K562 (cell line): ENCODE measurements around the gene NFE2. TPM values are rescaled to one million over a fixed set of nuclear protein-coding genes. Genes with fewer than 3 reads are reported as not detected.
A peak's percentile ranks its signal among the peaks of the same experiment; 100 is the strongest.

ENCODE experiments used
- ARID1B ChIP-seq: fragments of 450-650 bp; IDR thresholded peaks from 2 replicates; pipeline ENCODE4 v1.6.1; 2016; ENCODE audit warnings: antibody characterized with exemption, mild to moderate bottlenecking, inconsistent platforms
- CBFA2T2 ChIP-seq: fragments of 450-650 bp; conservative IDR thresholded peaks from 2 replicates; pipeline ENCODE4 v1.6.1; 2017; ENCODE audit warnings: mild to moderate bottlenecking
- CHD4 ChIP-seq: fragments of 200-600 bp; sonication (generic); IDR thresholded peaks from 3 replicates; pipeline ENCODE4 v1.6.1; 2012; ENCODE audit warnings: low read depth, mild to moderate bottlenecking, mixed read lengths, low read length, inconsistent platforms; ENCODE audit not compliant: insufficient read depth, insufficient replicate concordance, poor library complexity, severe bottlenecking
- ETV6 ChIP-seq, 3 experiments: fragments of 150-350 bp in 1 of 3; sonication (generic) in 1 of 3; formaldehyde crosslinking in 1 of 3; IDR thresholded peaks; 2 replicates each; pipeline versions ENCODE4 v1.6.1 to v1.8.0; 2014 to 2022; ENCODE audit warnings: borderline replicate concordance in 2 of 3, low read depth in 2 of 3, antibody characterized with exemption in 1 of 3, low read length in 1 of 3, mild to moderate bottlenecking in 1 of 3, missing genetic modification reagents in 1 of 3
- EWSR1 ChIP-seq: fragments of 450-650 bp; IDR thresholded peaks from 2 replicates; pipeline ENCODE4 v1.6.1; 2018; ENCODE audit warnings: borderline replicate concordance, mild to moderate bottlenecking, low read depth, moderate library complexity; ENCODE audit not compliant: partially characterized antibody
- FOSL1 ChIP-seq: fragments of 200-800 bp; sonication (Bioruptor generic); conservative IDR thresholded peaks from 2 replicates; pipeline ENCODE4 v1.6.1; 2016; ENCODE audit warnings: missing genetic modification characterization, missing compliant biosample characterization
- GTF2E2 ChIP-seq: fragments of 200-800 bp; sonication (Bioruptor generic); IDR thresholded peaks from 2 replicates; pipeline ENCODE4 v1.6.1; 2016; ENCODE audit warnings: missing genetic modification characterization, missing compliant biosample characterization
- MEF2A ChIP-seq: IDR thresholded peaks from 2 replicates; pipeline ENCODE4 v1.6.1; 2011; ENCODE audit warnings: low read depth, mild to moderate bottlenecking, low read length, moderate library complexity; ENCODE audit not compliant: control insufficient read depth
- NBN ChIP-seq: fragments of 450-650 bp; IDR thresholded peaks from 2 replicates; pipeline ENCODE4 v1.6.1; 2016; ENCODE audit warnings: low read depth, mild to moderate bottlenecking
- NONO ChIP-seq, 2 experiments: fragments of 200-400 bp in 1 of 2; fragments of 450-650 bp in 1 of 2; formaldehyde crosslinking in 1 of 2; IDR thresholded peaks; 2 replicates each; pipeline ENCODE4 v1.6.1; 2017; ENCODE audit warnings: low read depth in 2 of 2, mild to moderate bottlenecking in 2 of 2, moderate library complexity in 2 of 2, low read length in 1 of 2
- PHF21A ChIP-seq: fragments of 450-650 bp; IDR thresholded peaks from 2 replicates; pipeline ENCODE4 v1.6.1; 2017; ENCODE audit warnings: low read depth, borderline replicate concordance
- TSC22D4 ChIP-seq: fragments of 450-650 bp; IDR thresholded peaks from 2 replicates; pipeline ENCODE4 v1.6.1; 2016; ENCODE audit warnings: missing genetic modification characterization, missing biosample characterization, control low read depth
- ZNF197 ChIP-seq: fragments of 200-800 bp; sonication (Bioruptor generic); IDR thresholded peaks from 2 replicates; pipeline ENCODE4 v1.6.1; 2016; ENCODE audit warnings: low read depth, missing genetic modification characterization, missing compliant biosample characterization
- polyA plus RNA-seq, 8 experiments: library from polyadenylated mRNA; depleted of rRNA in 4 of 8; stranded (reverse) in 5 of 8; unstranded in 3 of 8; fragments of >200 nt; fragmentation: Nextera tagmentation in 2 of 8; fragmentation: Illumina TruSeq in 1 of 8; extraction: Ambion mirVana in 2 of 8; extraction: Trizol in 1 of 8; gene quantifications; 2 replicates each; pipeline versions ENCODE4 v1.2.1 to v1.2.3, GENCODE V29; 2011 to 2014; ENCODE audit warnings: inconsistent platforms in 1 of 8, missing spikeins in 1 of 8
- total RNA-seq, 7 experiments: library from RNA; depleted of rRNA in 6 of 7; stranded (reverse); fragments of >200 nt in 6 of 7; fragmentation: Illumina TruSeq in 2 of 7; extraction: Trizol in 2 of 7; gene quantifications; 2 replicates each; pipeline versions ENCODE4 v1.2.1 to v1.2.3, GENCODE V29; 2011 to 2021; ENCODE audit warnings: low replicate concordance in 1 of 7
- TF ChIP-seq, protein P1 (sequence below): fragments of 250-450 bp; sonication (Bioruptor Pico); IDR thresholded peaks from 2 replicates; pipeline ENCODE4 v1.5.0; 2021; ENCODE audit warnings: mild to moderate bottlenecking, borderline replicate concordance
- TF ChIP-seq, protein P2 (sequence below): fragments of 250-450 bp; sonication (Bioruptor Pico); IDR thresholded peaks from 2 replicates; pipeline ENCODE4 v1.8.0; 2021; ENCODE audit warnings: borderline replicate concordance, mild to moderate bottlenecking, moderate library complexity; ENCODE audit not compliant: poor library complexity, severe bottlenecking
- TF ChIP-seq, protein P3 (sequence below): IDR thresholded peaks from 2 replicates; pipeline ENCODE4 v1.6.1; 2011; ENCODE audit not compliant: insufficient read length; ENCODE audit errors: extremely low read depth
- TF ChIP-seq, protein P4 (sequence below), 2 experiments: fragments of 450-650 bp; IDR thresholded peaks; 2 replicates each; pipeline ENCODE4 v1.6.1; 2018; ENCODE audit warnings: mild to moderate bottlenecking in 2 of 2, low read depth in 1 of 2; ENCODE audit not compliant: partially characterized antibody in 2 of 2

Gene NFE2
- total and polyA plus RNA-seq, 9 of the 15 experiments (the other 6 are each of a cell fraction or from before 2014, with no cell fraction given): 12.3 to 282 (median 208) TPM

DNA sequence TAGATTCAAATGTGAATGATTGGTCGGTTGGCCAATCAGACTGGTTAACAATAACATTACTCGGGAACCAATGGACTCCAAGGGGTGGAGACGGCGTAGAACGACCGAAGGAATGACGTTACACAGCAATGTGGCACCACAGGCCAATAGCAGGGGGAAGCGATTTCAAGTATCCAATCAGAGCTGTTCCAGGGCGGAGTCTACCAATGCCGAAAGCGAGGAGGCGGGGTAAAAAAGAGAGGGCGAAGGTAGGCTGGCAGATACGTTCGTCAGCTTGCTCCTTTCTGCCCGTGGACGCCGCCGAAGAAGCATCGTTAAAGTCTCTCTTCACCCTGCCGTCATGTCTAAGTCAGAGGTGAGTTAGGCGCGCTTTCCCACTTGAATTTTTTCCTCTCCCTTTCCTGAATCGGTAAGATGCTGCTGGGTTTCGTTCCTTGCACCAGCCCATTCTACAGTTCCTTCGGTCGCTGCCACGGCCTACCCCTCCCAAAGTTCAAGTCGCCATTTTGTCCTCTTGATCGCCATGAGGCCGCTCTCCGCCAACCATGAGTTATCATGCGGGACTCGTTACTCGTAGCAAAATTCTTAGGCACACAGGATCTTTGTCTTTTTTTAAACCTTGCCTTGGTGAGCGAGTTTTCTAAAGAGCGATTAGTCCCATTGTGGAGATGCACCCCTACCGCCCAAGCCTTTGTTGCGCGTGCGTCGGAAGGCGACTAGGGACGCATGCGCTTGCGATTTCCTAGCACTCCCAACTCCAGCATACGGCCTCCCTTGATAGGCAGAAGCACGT lies 20.2 kb downstream of the NFE2 start, which contains the start of gene HNRNPA1 (continued):
- TF ChIP-seq PHF21A (no peak), GTF2E2 (peak; percentile 92; the same call in 1 of the 2 replicates), CHD4 (no peak), EWSR1 (no peak), TSC22D4 (tag) (no peak), CBFA2T2 (no peak), MEF2A (no peak), ETV6 (IDR thresholded peaks at IDR 0.05; ENCODE audit: borderline replicate concordance in 1 of 2, low read depth in 2 of 2, low read length in 1 of 2) (no peak), ETV6 (CRISPR knock-in tag; IDR thresholded peaks at IDR 0.05; ENCODE audit: borderline replicate concordance) (no peak), ZNF197 (no peak), NONO (IDR thresholded peaks at IDR 0.05; ENCODE audit: low read depth in 2 of 2, low read length in 1 of 2) (0 out of 4 replicates have a peak, but pooled peaks have one; percentile 26 to 55), NBN (peak; percentile 73), ARID1B (peak; percentile 22; the same call in 1 of the 2 replicates), FOSL1 (tag) (peak; percentile 51; the same call in 1 of the 2 replicates)
- TF ChIP-seq, protein P1, sequence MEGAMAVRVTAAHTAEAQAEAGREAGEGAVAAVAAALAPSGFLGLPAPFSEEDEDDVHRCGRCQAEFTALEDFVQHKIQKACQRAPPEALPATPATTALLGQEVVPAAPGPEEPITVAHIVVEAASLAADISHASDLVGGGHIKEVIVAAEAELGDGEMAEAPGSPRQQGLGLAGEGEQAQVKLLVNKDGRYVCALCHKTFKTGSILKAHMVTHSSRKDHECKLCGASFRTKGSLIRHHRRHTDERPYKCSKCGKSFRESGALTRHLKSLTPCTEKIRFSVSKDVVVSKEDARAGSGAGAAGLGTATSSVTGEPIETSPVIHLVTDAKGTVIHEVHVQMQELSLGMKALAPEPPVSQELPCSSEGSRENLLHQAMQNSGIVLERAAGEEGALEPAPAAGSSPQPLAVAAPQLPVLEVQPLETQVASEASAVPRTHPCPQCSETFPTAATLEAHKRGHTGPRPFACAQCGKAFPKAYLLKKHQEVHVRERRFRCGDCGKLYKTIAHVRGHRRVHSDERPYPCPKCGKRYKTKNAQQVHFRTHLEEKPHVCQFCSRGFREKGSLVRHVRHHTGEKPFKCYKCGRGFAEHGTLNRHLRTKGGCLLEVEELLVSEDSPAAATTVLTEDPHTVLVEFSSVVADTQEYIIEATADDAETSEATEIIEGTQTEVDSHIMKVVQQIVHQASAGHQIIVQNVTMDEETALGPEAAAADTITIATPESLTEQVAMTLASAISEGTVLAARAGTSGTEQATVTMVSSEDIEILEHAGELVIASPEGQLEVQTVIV (CRISPR knock-in tag): no peak
- TF ChIP-seq, protein P2, sequence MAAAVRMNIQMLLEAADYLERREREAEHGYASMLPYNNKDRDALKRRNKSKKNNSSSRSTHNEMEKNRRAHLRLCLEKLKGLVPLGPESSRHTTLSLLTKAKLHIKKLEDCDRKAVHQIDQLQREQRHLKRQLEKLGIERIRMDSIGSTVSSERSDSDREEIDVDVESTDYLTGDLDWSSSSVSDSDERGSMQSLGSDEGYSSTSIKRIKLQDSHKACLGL (CRISPR knock-in tag): no peak
- TF ChIP-seq, protein P3, sequence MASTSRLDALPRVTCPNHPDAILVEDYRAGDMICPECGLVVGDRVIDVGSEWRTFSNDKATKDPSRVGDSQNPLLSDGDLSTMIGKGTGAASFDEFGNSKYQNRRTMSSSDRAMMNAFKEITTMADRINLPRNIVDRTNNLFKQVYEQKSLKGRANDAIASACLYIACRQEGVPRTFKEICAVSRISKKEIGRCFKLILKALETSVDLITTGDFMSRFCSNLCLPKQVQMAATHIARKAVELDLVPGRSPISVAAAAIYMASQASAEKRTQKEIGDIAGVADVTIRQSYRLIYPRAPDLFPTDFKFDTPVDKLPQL: peak; percentile 97
- TF ChIP-seq, protein P4, sequence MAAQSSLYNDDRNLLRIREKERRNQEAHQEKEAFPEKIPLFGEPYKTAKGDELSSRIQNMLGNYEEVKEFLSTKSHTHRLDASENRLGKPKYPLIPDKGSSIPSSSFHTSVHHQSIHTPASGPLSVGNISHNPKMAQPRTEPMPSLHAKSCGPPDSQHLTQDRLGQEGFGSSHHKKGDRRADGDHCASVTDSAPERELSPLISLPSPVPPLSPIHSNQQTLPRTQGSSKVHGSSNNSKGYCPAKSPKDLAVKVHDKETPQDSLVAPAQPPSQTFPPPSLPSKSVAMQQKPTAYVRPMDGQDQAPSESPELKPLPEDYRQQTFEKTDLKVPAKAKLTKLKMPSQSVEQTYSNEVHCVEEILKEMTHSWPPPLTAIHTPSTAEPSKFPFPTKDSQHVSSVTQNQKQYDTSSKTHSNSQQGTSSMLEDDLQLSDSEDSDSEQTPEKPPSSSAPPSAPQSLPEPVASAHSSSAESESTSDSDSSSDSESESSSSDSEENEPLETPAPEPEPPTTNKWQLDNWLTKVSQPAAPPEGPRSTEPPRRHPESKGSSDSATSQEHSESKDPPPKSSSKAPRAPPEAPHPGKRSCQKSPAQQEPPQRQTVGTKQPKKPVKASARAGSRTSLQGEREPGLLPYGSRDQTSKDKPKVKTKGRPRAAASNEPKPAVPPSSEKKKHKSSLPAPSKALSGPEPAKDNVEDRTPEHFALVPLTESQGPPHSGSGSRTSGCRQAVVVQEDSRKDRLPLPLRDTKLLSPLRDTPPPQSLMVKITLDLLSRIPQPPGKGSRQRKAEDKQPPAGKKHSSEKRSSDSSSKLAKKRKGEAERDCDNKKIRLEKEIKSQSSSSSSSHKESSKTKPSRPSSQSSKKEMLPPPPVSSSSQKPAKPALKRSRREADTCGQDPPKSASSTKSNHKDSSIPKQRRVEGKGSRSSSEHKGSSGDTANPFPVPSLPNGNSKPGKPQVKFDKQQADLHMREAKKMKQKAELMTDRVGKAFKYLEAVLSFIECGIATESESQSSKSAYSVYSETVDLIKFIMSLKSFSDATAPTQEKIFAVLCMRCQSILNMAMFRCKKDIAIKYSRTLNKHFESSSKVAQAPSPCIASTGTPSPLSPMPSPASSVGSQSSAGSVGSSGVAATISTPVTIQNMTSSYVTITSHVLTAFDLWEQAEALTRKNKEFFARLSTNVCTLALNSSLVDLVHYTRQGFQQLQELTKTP (IDR thresholded peaks at IDR 0.05; ENCODE audit: low read depth in 1 of 2, partially characterized antibody in 2 of 2): peak; percentile 75 to 93
